GM18511 (cell line): ENCODE results near the gene ULK3.

Experiments
- ATAC-seq: cut with Tn5 transposase; IDR thresholded peaks from one replicate; pipeline ENCODE4 v1.9.1; 2021; ENCODE audit warnings: mild to moderate bottlenecking, moderate library complexity; ENCODE audit not compliant: unreplicated experiment

The ULK3 gene

GRCh38 chr15:74840851-74841775, 1.8 kb downstream of the ULK3 start:
- ATAC-seq = no peak

- ATAC-seq = no peak
Measured at GRCh38 chr15:74839526-74840395, 3.2 kb downstream of the ULK3 start.

GRCh38 chr15:74838746-74839525, 4.0 kb downstream of the ULK3 start:
- no peak for ATAC-seq

- no peak for ATAC-seq
Measured at GRCh38 chr15:74838137-74838516, 4.8 kb downstream of the ULK3 start.

GRCh38 chr15:74837482-74838136, 5.3 kb downstream of the ULK3 start:
- ATAC-seq = no peak

GRCh38 chr15:74836846-74837245, 6.1 kb downstream of the ULK3 start:
- ATAC-seq = no peak

GRCh38 chr15:74835312-74835823, 7.6 kb downstream of the ULK3 start:
- no peak for ATAC-seq

- no peak for ATAC-seq
Measured at GRCh38 chr15:74833376-74834107, 9.4 kb downstream of the ULK3 start.

GRCh38 chr15:74832826-74833225, 10.1 kb downstream of the ULK3 start:
- ATAC-seq = no peak

- no peak for ATAC-seq
Measured at GRCh38 chr15:74831813-74832495, 11.0 kb downstream of the ULK3 start.

GRCh38 chr15:74830868-74831267, 12.1 kb downstream of the ULK3 start:
- ATAC-seq = no peak

GRCh38 chr15:74829991-74830390, 13.0 kb downstream of the ULK3 start:
- ATAC-seq = no peak

GRCh38 chr15:74829486-74829885, 13.5 kb downstream of the ULK3 start:
- no peak for ATAC-seq

GRCh38 chr15:74828835-74829234, 14.1 kb downstream of the ULK3 start:
- ATAC-seq = no peak

GRCh38 chr15:74827614-74828013, 15.3 kb downstream of the ULK3 start:
- ATAC-seq = no peak

- ATAC-seq = no peak
Measured at GRCh38 chr15:74826921-74827320, 16.0 kb downstream of the ULK3 start.

GRCh38 chr15:74826364-74826819, 16.6 kb downstream of the ULK3 start, which contains the start of gene CPLX3:
Gene CPLX3, plus strand, starts transcription at chr15:74826627. Its CDS starts 77 bp downstream, at chr15:74826704.
- no peak for ATAC-seq

GRCh38 chr15:74825866-74826265, 17.1 kb downstream of the ULK3 start:
- ATAC-seq = no peak

GRCh38 chr15:74824976-74825375, 18.0 kb downstream of the ULK3 start:
- no peak for ATAC-seq
